T-helper 1 cell treated with Interleukin-12 subunit alpha and Interleukin-12 subunit beta and Interleukin-4 antibody, amounts not matched to agents 30 μg/mL and 1 μg/mL, for 36 hours (primary cell): ENCODE data around the gene RABL2A.
A peak's percentile ranks its signal among the peaks of the same experiment; 100 is the strongest.
"Not testable (repeated sequence)": the region's sequence is repeated elsewhere in the genome, so short reads cannot be mapped to it uniquely, and the experiment has no call there.

Experiments used
- H3K27ac Mint-ChIP-seq: one replicate; pipeline ENCODE4 v1.8.0; 2021; ENCODE audit warnings: mild to moderate bottlenecking, mixed read lengths
- H3K27me3 Mint-ChIP-seq: one replicate; pipeline ENCODE4 v1.8.0; 2021; ENCODE audit warnings: low read depth, mixed read lengths
- H3K36me3 Mint-ChIP-seq: one replicate; pipeline ENCODE4 v1.8.0; 2021; ENCODE audit warnings: low read depth, mixed read lengths
- H3K4me1 Mint-ChIP-seq: one replicate; pipeline ENCODE4 v1.8.0; 2021; ENCODE audit warnings: low read depth, mixed read lengths
- H3K4me3 Mint-ChIP-seq: one replicate; pipeline ENCODE4 v1.8.0; 2021; ENCODE audit warnings: mild to moderate bottlenecking, moderate library complexity, mixed read lengths
- H3K9me3 Mint-ChIP-seq: one replicate; pipeline ENCODE4 v1.8.0; 2021; ENCODE audit warnings: mixed read lengths

RABL2A gene

GRCh38 chr2:113652599-113652998 lies 25.5 kb downstream of the RABL2A start:
- not testable (repeated sequence) for H3K27me3 Mint-ChIP-seq, H3K36me3 Mint-ChIP-seq, H3K4me1 Mint-ChIP-seq, H3K4me3 Mint-ChIP-seq, H3K9me3 Mint-ChIP-seq, H3K27ac Mint-ChIP-seq

GRCh38 chr2:113656031-113656624 lies 29.1 kb downstream of the RABL2A start:
- Mint-ChIP-seq H3K27me3 (peaks cover 18% of the 10 kb centered on the region), H3K4me1 (peaks cover 13% of the 10 kb centered on the region), H3K4me3 (peak overlapping the region; percentile 76), H3K27ac (peak overlapping the region; percentile 62)
- H3K9me3 Mint-ChIP-seq, H3K36me3 Mint-ChIP-seq: not testable (repeated sequence)

- peaks cover 21% of the 10 kb centered on the region for H3K27me3 Mint-ChIP-seq
- H3K4me1 Mint-ChIP-seq = peaks cover 13% of the 10 kb centered on the region
- H3K36me3 Mint-ChIP-seq, H3K9me3 Mint-ChIP-seq, H3K27ac Mint-ChIP-seq, H3K4me3 Mint-ChIP-seq: not testable (repeated sequence)
Observed at GRCh38 chr2:113657735-113658134, 30.7 kb downstream of the RABL2A start.

DNA sequence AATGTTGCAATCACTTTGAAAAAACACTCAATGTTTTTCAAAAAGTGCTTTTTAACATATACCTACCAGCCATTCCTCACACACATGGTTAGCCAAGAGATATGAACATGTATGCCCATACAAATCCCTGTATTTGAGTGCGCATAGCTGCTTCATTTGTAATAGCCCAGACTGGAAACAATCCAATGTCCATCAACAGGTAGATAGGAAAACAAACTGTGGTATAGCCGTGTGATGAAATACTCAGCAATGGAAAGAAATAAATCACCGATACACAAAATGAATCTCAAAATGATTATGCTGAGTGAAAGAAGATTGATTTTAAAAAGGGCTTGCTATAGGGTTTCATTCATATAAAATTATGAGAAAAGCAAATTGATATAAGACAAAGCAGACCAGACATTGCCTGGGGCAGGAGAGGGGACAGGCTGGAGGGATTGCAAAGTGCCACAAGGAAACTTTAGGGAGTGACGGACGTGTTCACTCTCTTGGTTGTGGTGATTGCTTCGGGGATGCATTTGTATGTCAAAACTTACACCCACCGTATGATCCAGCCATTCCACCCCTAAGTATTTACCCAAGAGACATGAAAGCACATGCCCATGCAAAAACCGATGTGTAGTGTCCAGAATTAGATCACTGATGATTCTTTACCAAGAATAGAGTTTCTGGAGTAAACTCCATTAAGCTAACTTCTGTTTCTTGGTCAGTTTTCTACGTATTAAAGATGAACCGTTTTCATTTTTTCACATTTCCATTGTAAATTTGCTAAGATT lies 36.4 kb downstream of the RABL2A start:
- not testable (repeated sequence) for H3K4me1 Mint-ChIP-seq, H3K4me3 Mint-ChIP-seq, H3K27ac Mint-ChIP-seq, H3K9me3 Mint-ChIP-seq, H3K36me3 Mint-ChIP-seq
- H3K27me3 Mint-ChIP-seq = peaks cover 12% of the 10 kb centered on the region

- H3K36me3 Mint-ChIP-seq, H3K27me3 Mint-ChIP-seq, H3K9me3 Mint-ChIP-seq, H3K27ac Mint-ChIP-seq, H3K4me3 Mint-ChIP-seq, H3K4me1 Mint-ChIP-seq: not testable (repeated sequence)
Observed at GRCh38 chr2:113664761-113665533, 37.9 kb downstream of the RABL2A start.

DNA sequence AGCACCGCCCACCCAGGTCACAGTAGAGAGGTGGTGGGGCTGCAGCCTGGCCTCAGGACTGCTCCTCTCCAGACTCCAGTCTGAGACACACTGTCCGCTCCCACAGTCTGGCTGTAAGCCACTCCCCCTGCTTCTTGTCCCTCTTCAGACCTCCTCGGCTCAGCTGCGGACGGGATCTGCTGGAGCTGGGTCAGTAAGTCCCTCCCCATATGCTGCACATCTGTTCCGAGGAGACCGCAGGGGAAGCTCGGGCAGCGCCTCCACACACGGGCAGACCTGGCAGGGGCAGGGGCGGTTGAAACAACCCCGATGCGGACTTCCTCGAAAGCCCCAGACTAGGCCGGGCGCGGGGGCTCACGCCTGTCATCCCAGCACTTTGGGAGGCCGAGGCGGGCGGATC lies 41.9 kb downstream of the RABL2A start:
- not testable (repeated sequence) for H3K27ac Mint-ChIP-seq

DNA sequence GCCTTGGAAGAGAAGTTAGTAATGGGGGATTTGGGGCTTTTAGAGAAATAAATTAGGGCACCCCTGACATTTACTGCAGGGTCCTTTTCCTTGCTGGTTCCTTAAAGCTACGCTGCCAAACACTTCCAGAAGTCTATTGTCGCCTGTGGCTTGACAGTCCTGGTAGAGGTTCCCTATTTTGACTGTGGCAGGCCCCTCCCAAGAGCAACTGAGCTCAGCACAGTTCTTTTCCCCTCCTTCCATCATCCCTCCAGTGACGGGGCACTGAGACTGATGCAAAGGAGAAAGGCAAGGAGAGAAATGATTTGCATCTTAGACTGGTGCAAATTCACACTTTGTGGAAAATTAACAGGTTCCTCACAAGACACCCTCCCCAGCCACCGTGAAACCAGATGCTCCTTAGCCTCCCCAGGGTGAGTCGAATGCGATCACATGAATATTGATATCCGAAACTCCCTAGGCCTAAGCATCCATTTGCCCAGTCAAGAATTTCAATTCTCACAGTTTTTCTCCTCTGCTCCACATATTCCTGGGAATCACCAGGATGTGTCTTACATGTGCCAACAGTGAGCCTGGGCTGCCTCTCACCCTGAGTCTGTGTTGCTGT lies 45.4 kb downstream of the RABL2A start:
- Mint-ChIP-seq H3K4me3 (no peak overlapping the region), H3K27ac (no peak overlapping the region), H3K9me3 (no peaks in the 10 kb centered on the region), H3K27me3 (peaks cover 3% of the 10 kb centered on the region), H3K4me1 (no peaks in the 10 kb centered on the region), H3K36me3 (no peaks in the 10 kb centered on the region)

More for the DNA sequence above, 41.9 kb downstream of the RABL2A start:
- not testable (repeated sequence) for H3K4me3 Mint-ChIP-seq, H3K4me1 Mint-ChIP-seq, H3K36me3 Mint-ChIP-seq, H3K27me3 Mint-ChIP-seq, H3K9me3 Mint-ChIP-seq

DNA sequence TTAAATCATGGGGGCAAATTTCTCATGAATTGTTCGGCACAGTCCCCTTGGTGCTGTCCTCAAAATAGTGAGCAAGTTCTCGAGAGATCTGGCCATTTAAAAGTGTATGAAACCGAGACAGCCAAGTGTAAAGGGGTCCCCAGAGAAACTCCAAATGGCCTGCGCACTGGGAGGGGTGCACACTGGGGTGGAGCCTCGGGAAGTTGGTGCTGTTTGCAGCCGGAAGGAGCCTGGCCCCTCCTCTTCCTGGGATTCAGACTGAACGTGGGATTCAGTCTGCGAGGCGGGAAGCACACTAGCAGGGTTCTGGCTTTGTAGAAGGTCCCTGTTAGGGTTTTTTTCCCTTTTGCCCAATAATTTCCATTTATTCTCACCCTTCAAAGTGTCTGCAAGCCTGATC lies 48.8 kb downstream of the RABL2A start:
- Mint-ChIP-seq H3K4me3 (no peak overlapping the region), H3K4me1 (no peaks in the 10 kb centered on the region), H3K9me3 (no peaks in the 10 kb centered on the region), H3K36me3 (no peaks in the 10 kb centered on the region), H3K27ac (no peak overlapping the region), H3K27me3 (peaks cover 3% of the 10 kb centered on the region)

- H3K9me3 Mint-ChIP-seq = no peaks in the 10 kb centered on the region
- H3K4me1 Mint-ChIP-seq = no peaks in the 10 kb centered on the region
- H3K4me3 Mint-ChIP-seq = no peak overlapping the region
- peaks cover 8% of the 10 kb centered on the region for H3K27me3 Mint-ChIP-seq
- no peaks in the 10 kb centered on the region for H3K36me3 Mint-ChIP-seq
- H3K27ac Mint-ChIP-seq = no peak overlapping the region
Observed at GRCh38 chr2:113676623-113677266, 49.7 kb downstream of the RABL2A start.

- H3K27ac Mint-ChIP-seq = no peak overlapping the region
Observed at GRCh38 chr2:113677330-113677729, 50.3 kb downstream of the RABL2A start.

GRCh38 chr2:113679457-113679856 lies 52.4 kb downstream of the RABL2A start:
- Mint-ChIP-seq H3K9me3 (peaks cover 4% of the 10 kb centered on the region), H3K27ac (no peak overlapping the region), H3K4me3 (no peak overlapping the region)

More at GRCh38 chr2:113677330-113677729, 50.3 kb downstream of the RABL2A start:
- Mint-ChIP-seq H3K4me1 (no peaks in the 10 kb centered on the region), H3K9me3 (no peaks in the 10 kb centered on the region), H3K4me3 (no peak overlapping the region), H3K36me3 (no peaks in the 10 kb centered on the region), H3K27me3 (peaks cover 14% of the 10 kb centered on the region)

DNA sequence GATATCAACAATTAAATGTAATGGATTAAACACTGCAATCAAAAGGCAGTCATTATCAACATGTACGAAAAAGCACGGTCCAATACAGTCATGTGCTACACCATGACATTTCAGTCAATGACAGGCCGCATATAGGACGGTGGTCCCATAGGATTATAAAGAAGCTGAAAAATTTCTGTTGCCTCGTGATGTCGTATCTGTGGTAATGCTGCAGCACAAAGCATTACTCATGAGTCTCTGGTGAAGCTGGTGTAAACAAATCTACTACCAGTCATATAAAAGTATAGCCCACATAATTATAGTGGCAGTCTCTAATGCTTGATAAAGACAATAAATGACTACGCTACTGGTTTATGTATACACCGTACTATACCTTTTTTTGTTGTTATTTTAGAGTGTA lies 58.4 kb downstream of the RABL2A start:
- H3K36me3 Mint-ChIP-seq = no peaks in the 10 kb centered on the region
- no peak overlapping the region for H3K4me3 Mint-ChIP-seq
- H3K27ac Mint-ChIP-seq = no peak overlapping the region
- H3K27me3 Mint-ChIP-seq = peaks cover 17% of the 10 kb centered on the region
- peaks cover 4% of the 10 kb centered on the region for H3K9me3 Mint-ChIP-seq
- peaks cover under 1% of the 10 kb centered on the region for H3K4me1 Mint-ChIP-seq

More at GRCh38 chr2:113679457-113679856, 52.4 kb downstream of the RABL2A start:
- H3K4me1 Mint-ChIP-seq = no peaks in the 10 kb centered on the region
- peaks cover 20% of the 10 kb centered on the region for H3K27me3 Mint-ChIP-seq
- H3K36me3 Mint-ChIP-seq = no peaks in the 10 kb centered on the region

GRCh38 chr2:113686537-113686936 lies 59.5 kb downstream of the RABL2A start:
- H3K9me3 Mint-ChIP-seq = peaks cover 4% of the 10 kb centered on the region
- no peak overlapping the region for H3K27ac Mint-ChIP-seq
- peaks cover 6% of the 10 kb centered on the region for H3K4me1 Mint-ChIP-seq
- H3K27me3 Mint-ChIP-seq = peaks cover 16% of the 10 kb centered on the region
- H3K4me3 Mint-ChIP-seq = no peak overlapping the region
- no peaks in the 10 kb centered on the region for H3K36me3 Mint-ChIP-seq

- not testable (repeated sequence) for H3K9me3 Mint-ChIP-seq, H3K27me3 Mint-ChIP-seq, H3K4me3 Mint-ChIP-seq, H3K36me3 Mint-ChIP-seq, H3K27ac Mint-ChIP-seq
- peaks cover 29% of the 10 kb centered on the region for H3K4me1 Mint-ChIP-seq
Observed at GRCh38 chr2:113690871-113691270, 63.8 kb downstream of the RABL2A start.
